Aorta (tissue), 5 donors: Measurements from ENCODE around the gene TNIK. TPM values are rescaled to one million over a fixed set of nuclear protein-coding genes. Genes with fewer than 3 reads are reported as not detected.

Experiments
- ATAC-seq: fragments of 200-7000 bp; cut with Tn5 transposase; one replicate; pipeline ENCODE4 v1.9.1; 2022; ENCODE audit warnings: moderate library complexity; ENCODE audit not compliant: low FRiP score
- DNase-seq, 2 donors: peaks; one replicate each; pipeline ENCODE4 v3.0.0-alpha.2; 2020
- H3K27ac ChIP-seq, 2 donors: one replicate each; pipeline ENCODE4 v1.5.1; 2013; ENCODE audit warnings: low read length in 2 of 2, mild to moderate bottlenecking in 2 of 2, moderate library complexity in 2 of 2, control low read depth in 1 of 2, inconsistent platforms in 1 of 2, low read depth in 1 of 2
- H3K27me3 ChIP-seq, 2 donors: one replicate each; pipeline ENCODE4 v1.6.1; 2013; ENCODE audit warnings: control low read depth in 1 of 2, low read length in 1 of 2, mild to moderate bottlenecking in 1 of 2, moderate library complexity in 1 of 2; ENCODE audit not compliant: insufficient read depth in 2 of 2, control insufficient read depth in 1 of 2
- H3K36me3 ChIP-seq, 2 donors: one replicate each; pipeline ENCODE4 v1.6.1; 2013; ENCODE audit warnings: control low read depth in 1 of 2, low read length in 1 of 2, mild to moderate bottlenecking in 1 of 2; ENCODE audit not compliant: insufficient read depth in 2 of 2, control insufficient read depth in 1 of 2
- H3K4me1 ChIP-seq, 2 donors: one replicate each; pipeline ENCODE4 v1.6.1; 2013; ENCODE audit warnings: low read length in 2 of 2, control low read depth in 1 of 2, mild to moderate bottlenecking in 1 of 2, moderate library complexity in 1 of 2; ENCODE audit not compliant: insufficient read depth in 2 of 2, control insufficient read depth in 1 of 2
- H3K4me3 ChIP-seq, 2 donors: one replicate each; pipeline ENCODE4 v1.5.1; 2013; ENCODE audit warnings: low read length in 2 of 2, control low read depth in 1 of 2, mild to moderate bottlenecking in 1 of 2
- H3K9me3 ChIP-seq: one replicate; pipeline ENCODE4 v1.6.1; 2013; ENCODE audit warnings: mild to moderate bottlenecking, low read length; ENCODE audit not compliant: control insufficient read depth
- WGBS, 2 donors: extraction: QIAGEN DNeasy Blood & Tissue Kit; methylation state at CpG; one replicate each; pipeline ENCODE4 v1.1.7; 2013; 5-methylcytosine and 5-hydroxymethylcytosine counted together
- intact Hi-C, 2 donors: fragments of 100-400 bp; cut with DNase I; formaldehyde crosslinking; loops; one replicate each; pipeline versions ENCODE4 v1.14.2 to v1.15.0; 2022
- polyA plus RNA-seq, 2 donors: library from polyadenylated mRNA; stranded (reverse); fragments of 200-250 nt; gene quantifications; one replicate each; pipeline ENCODE4 v1.2.3, GENCODE V29; 2013
- total RNA-seq, 2 donors: library from RNA; stranded (reverse); fragmentation: NEBNext Ultra II Directional; extraction: Animal tissue kit (Norgen Biotek cat#: 25700); gene quantifications; one replicate each; pipeline ENCODE4 v1.2.1, GENCODE V29; 2021
- donor health status: healthy with polysubstance abuse.
- donor health status: Bipolar disorder and iron deficiency.
- donor health status: DM: no; HTN: no; CAD: no.
- donor health status: DM: no; HTN: no; CAD: no.
- donor health status: DM: yes; HTN: yes; CAD: no.

TNIK gene
- total and polyA plus RNA-seq, 4 donors: 4.7 to 14.6 (median 8.8) TPM

GRCh38 chr3:171330938-171331337, 129.3 kb downstream of the TNIK start:
- Histone ChIP-seq H3K27ac (peak overlapping the region in 1 of 2 donors; percentile 33), H3K9me3 (no peaks in the 10 kb centered on the region), H3K4me1 (peaks cover 2 to 5% of the 10 kb centered on the region in 2 donors), H3K36me3 (no peaks in the 10 kb centered on the region), H3K4me3 (no peak overlapping the region), H3K27me3 (no peaks in the 10 kb centered on the region)
- DNase-seq (no peak), ATAC-seq (no peak)
- 96 to 99% methylated on average over 3 of the region's 3 CpGs for WGBS, 2 donors
- intact Hi-C loops: loop anchor here in 1 of 2 donors (10.0 kb wide), 1 partner anchor 46 kb away; no protein-coding TSS in a partner anchor

GRCh38 chr3:171329746-171330145, 130.5 kb downstream of the TNIK start:
- no peaks in the 10 kb centered on the region for H3K36me3 ChIP-seq
- no peak overlapping the region for H3K27ac ChIP-seq
- DNase-seq (no peak), ATAC-seq (no peak)
- intact Hi-C loops: loop anchor here in 1 of 2 donors (10.0 kb wide), 1 partner anchor 45 kb away; no protein-coding TSS in a partner anchor
- H3K27me3 ChIP-seq: no peaks in the 10 kb centered on the region
- H3K9me3 ChIP-seq: no peaks in the 10 kb centered on the region
- 82 to 84% methylated on average over 4 of the region's 4 CpGs for WGBS, 2 donors
- no peak overlapping the region for H3K4me3 ChIP-seq
- H3K4me1 ChIP-seq: peaks cover 2 to 3% of the 10 kb centered on the region in 2 donors

- no peaks in the 10 kb centered on the region for H3K9me3 ChIP-seq
- no peak overlapping the region for H3K4me3 ChIP-seq
- DNase-seq (no peak), ATAC-seq (no peak)
- no peak overlapping the region for H3K27ac ChIP-seq
- no peaks in the 10 kb centered on the region for H3K36me3 ChIP-seq
- intact Hi-C loops: no loop called here
- 45 to 56% methylated on average over 3 of the region's 3 CpGs for WGBS, 2 donors
- H3K27me3 ChIP-seq: no peaks in the 10 kb centered on the region
- H3K4me1 ChIP-seq: peaks cover 6% of the 10 kb centered on the region in 2 donors
Observed at GRCh38 chr3:171328419-171329082, 131.7 kb downstream of the TNIK start.

- no peak for DNase-seq
- no peaks in the 10 kb centered on the region for H3K9me3 ChIP-seq
- no peak overlapping the region for H3K27ac ChIP-seq
- no peaks in the 10 kb centered on the region for H3K27me3 ChIP-seq
- H3K4me1 ChIP-seq: peaks cover 6 to 7% of the 10 kb centered on the region in 2 donors
- WGBS, 2 donors: 92 to 95% methylated on average over 7 of the region's 7 CpGs
- intact Hi-C loops: no loop called here
- no peak overlapping the region for H3K4me3 ChIP-seq
- no peaks in the 10 kb centered on the region for H3K36me3 ChIP-seq
- peak; percentile 19 for ATAC-seq
Observed at GRCh38 chr3:171327441-171328174, 132.6 kb downstream of the TNIK start.

- Histone ChIP-seq H3K27ac (no peak overlapping the region), H3K4me3 (no peak overlapping the region), H3K36me3 (no peaks in the 10 kb centered on the region), H3K4me1 (peaks cover 6 to 7% of the 10 kb centered on the region in 2 donors), H3K27me3 (no peaks in the 10 kb centered on the region), H3K9me3 (no peaks in the 10 kb centered on the region)
- no peak for DNase-seq
- WGBS, 2 donors: 99 to 100% methylated on average over 1 of the region's 1 CpG
- intact Hi-C loops: no loop called here
- ATAC-seq: peak; percentile 46
Observed at GRCh38 chr3:171326717-171327440, 133.3 kb downstream of the TNIK start.

- no peak overlapping the region for H3K27ac ChIP-seq
- H3K4me1 ChIP-seq: peaks cover 7 to 9% of the 10 kb centered on the region in 2 donors
- DNase-seq (no peak), ATAC-seq (no peak)
- no peaks in the 10 kb centered on the region for H3K36me3 ChIP-seq
- no peaks in the 10 kb centered on the region for H3K27me3 ChIP-seq
- no peak overlapping the region for H3K4me3 ChIP-seq
- intact Hi-C loops: no loop called here
- no peaks in the 10 kb centered on the region for H3K9me3 ChIP-seq
- WGBS, 2 donors: 46 to 49% methylated on average over 3 of the region's 3 CpGs
Observed at GRCh38 chr3:171323938-171324536, 136.2 kb downstream of the TNIK start.

GRCh38 chr3:171321559-171322360, 138.4 kb downstream of the TNIK start:
- no peak overlapping the region for H3K27ac ChIP-seq
- DNase-seq (no peak), ATAC-seq (no peak)
- no peaks in the 10 kb centered on the region for H3K9me3 ChIP-seq
- H3K36me3 ChIP-seq: no peaks in the 10 kb centered on the region
- H3K27me3 ChIP-seq: no peaks in the 10 kb centered on the region
- peaks cover 5 to 6% of the 10 kb centered on the region in 2 donors for H3K4me1 ChIP-seq
- intact Hi-C loops: no loop called here
- no peak overlapping the region for H3K4me3 ChIP-seq
- 39 to 60% methylated on average over 3 of the region's 3 CpGs for WGBS, 2 donors
